Large intestine (tissue), 3 donors: ENCODE results near the gene VIT. TPM values are rescaled to one million over a fixed set of nuclear protein-coding genes. Genes with fewer than 3 reads are reported as not detected.

ENCODE experiments used
- DNase-seq, 2 donors: peaks; one replicate each; pipeline versions ENCODE4 v3.0.0 to v3.0.0-alpha.2; 2013
- H3K27ac ChIP-seq: one replicate; pipeline ENCODE4 v1.5.1; 2013; ENCODE audit warnings: low read length
- H3K27me3 ChIP-seq: 2 replicates; pipeline ENCODE4 v1.6.1; 2013; ENCODE audit warnings: low read length; ENCODE audit not compliant: control insufficient read depth, insufficient read depth
- H3K36me3 ChIP-seq: 2 replicates; pipeline ENCODE4 v1.6.1; 2013; ENCODE audit warnings: low read length; ENCODE audit not compliant: control insufficient read depth, insufficient read depth
- H3K4me1 ChIP-seq: one replicate; pipeline ENCODE4 v1.6.1; 2013; ENCODE audit warnings: low read length; ENCODE audit not compliant: control insufficient read depth, insufficient read depth
- H3K4me3 ChIP-seq: one replicate; pipeline ENCODE4 v1.5.1; 2013; ENCODE audit warnings: low read length
- H3K9me3 ChIP-seq: one replicate; pipeline ENCODE4 v1.6.1; 2013; ENCODE audit warnings: mild to moderate bottlenecking, low read depth, low read length, moderate library complexity; ENCODE audit not compliant: control insufficient read depth
- WGBS: methylation state at CpG from one replicate; pipeline ENCODE4 v1.1.5; 2013; ENCODE audit warnings: low lambda C conversion rate; ENCODE audit not compliant: insufficient coverage; 5-methylcytosine and 5-hydroxymethylcytosine counted together
- polyA plus RNA-seq: library from polyadenylated mRNA; unstranded; fragments of 120-200 nt; gene quantifications from one replicate; pipeline ENCODE4 v1.2.1, GENCODE V29; 2013

Gene VIT
- polyA plus RNA-seq, 1 donor = 0.13 TPM

DNA sequence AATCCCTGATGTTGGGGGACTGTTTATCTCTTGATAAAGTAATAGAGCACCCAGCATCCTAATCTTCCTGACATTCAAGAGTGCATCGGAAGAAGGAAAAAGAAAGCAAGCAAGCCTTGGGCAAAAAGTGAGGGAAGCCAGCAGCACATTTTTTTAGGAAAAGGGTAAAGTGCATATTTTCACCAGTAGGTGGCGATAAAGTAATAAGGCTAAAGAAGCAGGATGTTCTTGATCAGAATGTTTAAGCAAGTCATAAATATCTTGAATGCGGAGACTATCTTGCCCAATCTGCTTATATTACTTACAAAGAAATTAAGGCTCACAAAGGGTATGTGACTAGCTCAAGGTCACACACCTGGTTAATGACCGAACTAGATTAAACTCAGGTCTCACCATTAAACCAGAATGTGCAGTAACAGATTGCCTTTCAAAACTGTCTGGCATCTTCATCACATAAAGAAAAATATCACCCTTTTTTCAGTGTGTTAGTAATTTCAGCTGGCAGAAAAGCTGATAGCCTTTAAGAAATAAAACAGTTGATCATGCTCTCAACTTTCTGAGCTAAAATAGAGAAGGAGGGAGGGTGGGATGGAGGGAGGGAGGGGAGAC, 83.8 kb downstream of the VIT start:
- Histone ChIP-seq H3K4me1 (no peaks in the 10 kb centered on the region), H3K27ac (no peak overlapping the region), H3K36me3 (no peaks in the 10 kb centered on the region), H3K4me3 (no peak overlapping the region), H3K9me3 (no peaks in the 10 kb centered on the region), H3K27me3 (peaks cover 3% of the 10 kb centered on the region)
- DNase-seq = peak; percentile 19 to 41
- 0% methylated on average over 2 of the region's 4 CpGs for WGBS

DNA sequence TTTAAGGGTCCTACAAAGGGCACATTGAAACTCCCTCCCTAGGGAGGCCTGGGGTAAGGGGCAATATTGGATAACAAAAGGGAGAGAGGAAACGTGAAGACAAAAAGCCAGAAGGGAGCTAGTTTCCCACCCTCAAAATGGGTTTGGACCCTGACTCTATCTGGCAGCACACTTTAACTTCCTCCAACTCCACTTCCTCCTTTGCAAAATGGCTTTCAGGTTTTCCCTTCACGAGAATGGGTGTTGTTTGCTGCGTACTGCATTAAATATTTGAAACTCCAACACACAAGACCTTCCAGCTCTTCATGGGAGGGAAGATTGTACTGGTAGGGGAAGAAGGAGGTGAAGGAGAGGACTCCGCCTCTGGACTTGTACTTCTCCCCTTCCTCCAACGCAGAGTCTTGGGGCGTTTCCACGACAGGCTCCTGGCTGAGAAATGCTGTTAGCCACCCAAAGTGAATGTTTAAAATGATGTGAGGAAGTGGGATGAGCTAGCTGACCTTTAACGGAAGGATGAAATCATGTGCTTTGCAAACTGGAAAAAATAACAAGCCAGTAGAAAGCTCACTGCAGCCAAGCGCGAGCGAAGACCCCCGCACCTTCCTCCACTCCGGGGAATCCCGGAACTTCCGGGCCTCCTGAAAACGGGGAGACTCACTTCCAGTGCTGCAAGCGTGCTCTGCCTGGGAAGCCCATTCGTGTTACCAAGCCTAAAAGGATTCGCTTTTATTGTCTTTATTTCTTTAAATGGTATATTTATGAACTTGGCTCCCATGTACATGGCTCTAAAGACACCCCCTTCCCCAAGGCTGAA, 85.6 kb downstream of the VIT start:
- no peak overlapping the region for H3K4me3 ChIP-seq
- H3K27me3 ChIP-seq = peaks cover 3% of the 10 kb centered on the region
- no peaks in the 10 kb centered on the region for H3K36me3 ChIP-seq
- no peak overlapping the region for H3K27ac ChIP-seq
- H3K9me3 ChIP-seq = no peaks in the 10 kb centered on the region
- no CpG with 5 or more reads among the region's 19 CpGs for WGBS
- no peak for DNase-seq
- no peaks in the 10 kb centered on the region for H3K4me1 ChIP-seq

DNA sequence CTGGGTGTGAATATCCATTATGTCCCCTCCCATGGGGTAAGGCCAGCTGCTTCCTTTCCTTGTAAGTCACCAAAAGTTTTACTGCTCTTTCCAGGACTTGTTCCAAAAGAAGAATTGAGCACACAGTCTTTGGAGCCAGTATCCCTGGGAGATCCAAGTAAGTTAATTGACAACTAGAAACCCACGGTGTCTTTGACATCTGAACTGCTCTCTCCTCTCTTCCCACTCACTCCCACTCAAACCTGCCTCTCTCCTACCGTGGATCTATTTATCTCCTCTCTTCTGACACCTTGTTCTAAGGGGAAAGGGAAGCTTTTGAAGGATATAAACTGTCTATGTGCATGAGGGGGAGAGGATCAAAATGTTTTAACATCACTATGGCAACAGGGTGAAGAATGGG, 86.7 kb downstream of the VIT start:
- H3K4me3 ChIP-seq = no peak overlapping the region
- WGBS = no CpG with 5 or more reads among the region's 2 CpGs
- H3K4me1 ChIP-seq = no peaks in the 10 kb centered on the region
- DNase-seq = no peak
- peaks cover 3% of the 10 kb centered on the region for H3K27me3 ChIP-seq
- no peak overlapping the region for H3K27ac ChIP-seq
- H3K9me3 ChIP-seq = no peaks in the 10 kb centered on the region
- H3K36me3 ChIP-seq = no peaks in the 10 kb centered on the region

DNA sequence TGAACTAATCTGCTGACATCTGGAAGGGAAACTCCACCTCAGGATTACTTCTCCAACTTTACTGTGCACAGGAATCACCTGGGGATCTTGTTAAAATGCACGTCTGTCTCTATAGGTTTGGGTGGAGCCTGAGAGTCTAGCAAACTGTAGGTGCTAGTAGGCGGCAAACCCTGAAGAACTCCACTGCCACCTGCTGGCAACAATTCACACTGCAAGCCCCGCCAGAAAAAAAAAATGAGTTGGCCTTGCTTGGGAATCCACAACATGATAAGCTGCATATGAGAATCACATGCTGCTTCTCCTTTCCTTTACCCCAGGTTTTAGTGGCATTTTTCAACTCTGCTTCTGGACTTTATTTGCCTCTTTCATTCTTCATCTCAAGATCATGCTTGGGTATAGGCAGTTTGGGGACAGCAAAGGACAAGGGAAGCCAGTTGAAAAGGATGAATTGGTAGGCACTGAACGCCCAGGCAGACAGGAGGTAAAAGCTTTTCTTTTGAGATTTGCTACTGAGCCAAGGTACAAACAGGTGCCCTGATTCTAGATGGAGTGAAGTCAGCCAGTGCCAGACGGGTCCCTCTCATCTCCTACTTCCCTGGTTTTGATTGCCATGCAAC, 88.8 kb downstream of the VIT start:
- no peak overlapping the region for H3K4me3 ChIP-seq
- WGBS = no CpG with 5 or more reads among the region's 5 CpGs
- H3K27me3 ChIP-seq = no peaks in the 10 kb centered on the region
- H3K27ac ChIP-seq = no peak overlapping the region
- DNase-seq = peak; percentile 56 to 78
- no peaks in the 10 kb centered on the region for H3K9me3 ChIP-seq
- no peaks in the 10 kb centered on the region for H3K36me3 ChIP-seq
- H3K4me1 ChIP-seq = no peaks in the 10 kb centered on the region

DNA sequence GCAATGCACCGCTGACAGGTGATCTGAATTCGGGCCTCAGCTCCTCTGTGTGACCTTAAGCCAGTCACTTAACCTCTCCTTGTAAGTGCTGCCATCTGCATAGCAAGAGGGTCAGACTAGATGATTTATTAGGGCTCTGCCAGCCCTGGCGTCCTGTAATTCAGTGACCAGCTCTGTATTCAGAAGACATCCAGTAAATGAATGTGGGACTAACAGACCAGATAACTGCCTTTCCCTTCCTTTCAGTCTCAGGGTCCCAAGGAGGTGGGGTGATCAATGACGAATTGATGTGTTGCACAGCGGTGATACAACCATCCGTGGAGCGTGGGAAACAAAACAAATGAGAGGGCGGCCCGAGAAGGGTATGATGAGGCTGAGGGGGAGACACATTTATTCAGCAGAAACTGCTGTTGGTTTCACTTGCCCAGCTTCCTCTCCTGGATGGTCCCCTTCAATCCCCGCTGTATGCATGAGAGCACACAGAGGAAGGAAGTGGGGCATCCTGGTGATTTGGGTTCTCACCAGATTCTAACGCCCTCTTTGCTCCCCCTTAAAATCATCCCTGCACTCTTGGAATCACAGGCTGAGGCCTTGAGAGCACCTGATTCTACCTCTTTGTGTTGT, 92.8 kb downstream of the VIT start:
- WGBS = no CpG with 5 or more reads among the region's 11 CpGs

DNA sequence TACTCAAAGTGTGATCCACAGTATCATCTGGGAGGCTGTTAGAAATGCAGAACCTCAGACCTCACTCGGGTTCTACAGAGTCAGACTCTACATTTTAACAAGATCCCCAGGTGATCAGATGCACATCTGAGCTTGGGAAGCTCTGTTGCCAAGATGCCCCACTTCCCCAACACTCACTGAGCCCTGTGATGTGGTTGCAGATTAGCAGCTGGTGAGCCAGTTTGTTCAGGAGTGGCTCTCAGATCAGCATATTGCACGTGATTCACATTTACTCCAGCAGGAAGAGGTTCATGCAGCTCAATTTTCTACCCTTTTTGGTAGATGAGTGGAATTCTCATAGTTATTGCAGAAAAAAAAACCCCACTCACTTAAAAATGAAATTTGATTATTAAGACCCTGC, 96.4 kb downstream of the VIT start:
- peaks cover 4% of the 10 kb centered on the region for H3K27me3 ChIP-seq
- whole genome bisulfite sequencing = no CpG with 5 or more reads among the region's 2 CpGs

More for the DNA sequence above, 92.8 kb downstream of the VIT start:
- no peak for DNase-seq
- Histone ChIP-seq H3K27me3 (no peaks in the 10 kb centered on the region), H3K4me3 (no peak overlapping the region), H3K4me1 (no peaks in the 10 kb centered on the region), H3K9me3 (no peaks in the 10 kb centered on the region), H3K36me3 (no peaks in the 10 kb centered on the region), H3K27ac (no peak overlapping the region)

DNA sequence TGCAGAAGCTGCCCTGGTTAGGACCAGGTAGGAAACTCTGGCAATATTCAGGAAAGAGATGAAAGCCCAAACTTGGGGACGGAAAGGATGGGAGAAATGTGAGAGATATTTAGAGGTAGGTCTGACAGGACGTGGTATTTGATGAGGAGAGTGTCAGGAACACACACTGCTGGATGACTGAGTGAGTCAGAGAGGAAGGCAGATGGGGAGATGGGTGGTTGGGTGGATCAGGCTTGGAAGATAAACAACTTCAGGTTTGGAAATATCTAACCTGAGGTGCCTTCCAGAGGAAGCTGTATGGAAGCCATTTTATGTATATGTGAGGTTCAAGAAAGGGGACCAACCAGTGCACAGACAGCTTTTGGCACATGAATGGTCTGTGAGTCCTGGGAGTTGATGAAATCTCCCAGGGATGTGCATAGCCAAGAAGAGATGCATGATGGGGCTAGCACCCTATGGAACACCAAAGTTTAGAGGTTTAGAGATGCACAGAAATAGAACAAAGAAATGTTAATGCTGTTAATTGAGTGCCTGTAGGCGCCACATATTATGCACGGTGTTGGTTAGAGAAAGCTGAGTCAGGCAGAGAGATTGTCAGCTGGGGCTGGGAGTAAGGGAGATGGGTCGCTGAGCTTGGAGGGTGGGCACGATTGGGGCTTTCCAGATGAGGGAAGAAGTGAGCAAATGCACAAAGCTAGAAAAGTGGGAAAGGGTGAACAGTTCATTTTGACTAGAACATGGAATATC, 101.0 kb downstream of the VIT start:
- Histone ChIP-seq H3K36me3 (no peaks in the 10 kb centered on the region), H3K4me1 (no peaks in the 10 kb centered on the region), H3K4me3 (no peak overlapping the region), H3K27ac (no peak overlapping the region), H3K27me3 (peaks cover 6% of the 10 kb centered on the region), H3K9me3 (no peaks in the 10 kb centered on the region)
- 48% methylated on average over 3 of the region's 6 CpGs for WGBS
- no peak for DNase-seq

More for the DNA sequence above, 96.4 kb downstream of the VIT start:
- H3K4me3 ChIP-seq = no peak overlapping the region
- DNase-seq = no peak
- no peaks in the 10 kb centered on the region for H3K4me1 ChIP-seq
- H3K9me3 ChIP-seq = no peaks in the 10 kb centered on the region
- no peak overlapping the region for H3K27ac ChIP-seq
- H3K36me3 ChIP-seq = no peaks in the 10 kb centered on the region

DNA sequence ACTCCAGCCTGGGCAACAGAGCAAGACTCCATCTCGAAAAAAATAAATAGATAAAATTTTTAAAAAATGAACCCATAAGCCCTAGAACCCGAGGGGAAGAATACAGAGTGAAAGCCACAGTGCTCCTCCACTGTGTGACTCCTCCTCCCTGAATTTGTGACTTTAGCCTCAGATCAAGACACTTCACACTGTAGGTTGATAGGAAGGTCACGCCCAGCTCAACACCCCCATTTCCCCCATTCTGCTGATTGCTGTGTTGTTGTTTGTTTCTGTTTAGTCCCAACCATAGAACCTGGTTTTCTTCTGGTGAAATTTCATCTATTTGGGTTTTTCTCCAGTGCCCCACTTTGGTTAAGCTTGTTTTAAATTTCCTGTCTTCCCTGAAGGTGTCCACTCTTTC, 102.2 kb downstream of the VIT start:
- WGBS = no CpG with 5 or more reads among the region's 3 CpGs
- Histone ChIP-seq H3K9me3 (no peaks in the 10 kb centered on the region), H3K36me3 (no peaks in the 10 kb centered on the region), H3K4me3 (no peak overlapping the region), H3K27ac (no peak overlapping the region), H3K27me3 (peaks cover 6% of the 10 kb centered on the region), H3K4me1 (no peaks in the 10 kb centered on the region)
- no peak for DNase-seq

DNA sequence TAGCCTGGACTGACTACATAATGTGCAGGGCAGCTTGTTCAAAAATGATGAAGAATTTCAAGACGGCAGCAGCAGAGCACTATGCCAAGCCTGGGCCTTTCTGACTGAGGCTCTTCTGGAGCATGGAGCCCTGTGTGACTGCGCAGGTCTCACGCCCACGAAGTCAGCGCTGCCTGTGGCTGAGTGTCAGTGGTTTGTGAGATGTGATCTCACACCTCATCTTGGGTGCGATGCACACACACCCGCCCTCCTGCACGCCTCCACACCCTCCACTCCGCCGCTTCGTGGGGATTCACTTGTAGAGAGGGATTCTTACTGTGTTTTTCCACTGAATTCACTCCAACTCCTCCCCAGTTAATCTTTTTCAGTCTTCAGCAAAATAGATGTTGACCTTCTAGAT, 103.9 kb downstream of the VIT start:
- H3K27ac ChIP-seq = no peak overlapping the region
- no peaks in the 10 kb centered on the region for H3K9me3 ChIP-seq
- peaks cover 6% of the 10 kb centered on the region for H3K27me3 ChIP-seq
- no peak for DNase-seq
- no peaks in the 10 kb centered on the region for H3K4me1 ChIP-seq
- H3K4me3 ChIP-seq = no peak overlapping the region
- H3K36me3 ChIP-seq = no peaks in the 10 kb centered on the region
- no CpG with 5 or more reads among the region's 11 CpGs for WGBS

DNA sequence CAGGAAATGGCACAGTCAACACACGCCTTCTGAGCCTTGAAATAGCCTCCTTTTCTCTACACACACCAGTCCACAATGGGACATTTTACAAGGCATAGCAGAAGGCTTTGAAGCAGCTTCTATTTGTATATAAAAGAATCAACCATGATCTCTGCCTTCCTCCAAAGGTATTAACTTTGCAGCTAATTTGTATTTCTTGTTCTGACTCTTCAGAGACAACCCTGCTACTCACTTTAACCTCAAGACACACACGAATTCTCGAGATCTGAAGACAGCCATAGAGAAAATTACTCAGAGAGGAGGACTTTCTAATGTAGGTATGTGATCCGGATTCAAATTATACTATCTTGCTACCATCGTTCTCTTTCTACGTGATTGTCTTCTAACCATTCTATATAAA, 104.6 kb downstream of the VIT start:
- no peaks in the 10 kb centered on the region for H3K4me1 ChIP-seq
- 100% methylated on average over 3 of the region's 6 CpGs for WGBS
- no peak for DNase-seq
- H3K36me3 ChIP-seq = no peaks in the 10 kb centered on the region
- no peaks in the 10 kb centered on the region for H3K9me3 ChIP-seq
- no peak overlapping the region for H3K4me3 ChIP-seq
- no peak overlapping the region for H3K27ac ChIP-seq
- H3K27me3 ChIP-seq = peaks cover 6% of the 10 kb centered on the region
